Measurements from ENCODE around the gene PRIMA1.

Gene PRIMA1

GRCh38 chr14:93759719-93760307, 28.5 kb downstream of the PRIMA1 start:
- H3K4me3 ChIP-seq (ENCODE audit: insufficient read depth, low read depth, low read length): no peak overlapping the region
- 81 to 82% methylated on average over 15 of the region's 15 CpGs for WGBS, 2 experiments
- no peaks in the 10 kb centered on the region for H3K9me3 ChIP-seq (ENCODE audit: control insufficient read depth, low read length)
- H3K4me1 ChIP-seq (ENCODE audit: control insufficient read depth, insufficient read depth, low read length): peaks cover 16% of the 10 kb centered on the region
- H3K27me3 ChIP-seq (ENCODE audit: control insufficient read depth, insufficient read depth, low read length, poor library complexity, severe bottlenecking): no peaks in the 10 kb centered on the region
- H3K27ac ChIP-seq (ENCODE audit: insufficient read depth, low read depth, low read length, poor library complexity, severe bottlenecking): no peak overlapping the region
- H3K36me3 ChIP-seq (ENCODE audit: control insufficient read depth, insufficient read depth, low read length): no peaks in the 10 kb centered on the region

GRCh38 chr14:93757206-93757605, 31.1 kb downstream of the PRIMA1 start:
- WGBS, 2 experiments: 92 to 93% methylated on average over 12 of the region's 12 CpGs
- Histone ChIP-seq H3K4me3 (ENCODE audit: insufficient read depth, low read depth, low read length) (no peak overlapping the region), H3K27ac (ENCODE audit: insufficient read depth, low read depth, low read length, poor library complexity, severe bottlenecking) (no peak overlapping the region), H3K27me3 (ENCODE audit: control insufficient read depth, insufficient read depth, low read length, poor library complexity, severe bottlenecking) (no peaks in the 10 kb centered on the region), H3K36me3 (ENCODE audit: control insufficient read depth, insufficient read depth, low read length) (no peaks in the 10 kb centered on the region), H3K4me1 (ENCODE audit: control insufficient read depth, insufficient read depth, low read length) (peaks cover 7% of the 10 kb centered on the region), H3K9me3 (ENCODE audit: control insufficient read depth, low read length) (no peaks in the 10 kb centered on the region)

- 95 to 96% methylated on average over 8 of the region's 8 CpGs for WGBS, 2 experiments
- no peaks in the 10 kb centered on the region for H3K36me3 ChIP-seq (ENCODE audit: control insufficient read depth, insufficient read depth, low read length)
- peaks cover 12% of the 10 kb centered on the region for H3K4me1 ChIP-seq (ENCODE audit: control insufficient read depth, insufficient read depth, low read length)
- no peak overlapping the region for H3K4me3 ChIP-seq (ENCODE audit: insufficient read depth, low read depth, low read length)
- no peak overlapping the region for H3K27ac ChIP-seq (ENCODE audit: insufficient read depth, low read depth, low read length, poor library complexity, severe bottlenecking)
- H3K9me3 ChIP-seq (ENCODE audit: control insufficient read depth, low read length): no peaks in the 10 kb centered on the region
- H3K27me3 ChIP-seq (ENCODE audit: control insufficient read depth, insufficient read depth, low read length, poor library complexity, severe bottlenecking): no peaks in the 10 kb centered on the region
Observed at GRCh38 chr14:93753647-93754046, 34.6 kb downstream of the PRIMA1 start.

- Histone ChIP-seq H3K27ac (ENCODE audit: insufficient read depth, low read depth, low read length, poor library complexity, severe bottlenecking) (no peak overlapping the region), H3K27me3 (ENCODE audit: control insufficient read depth, insufficient read depth, low read length, poor library complexity, severe bottlenecking) (no peaks in the 10 kb centered on the region), H3K9me3 (ENCODE audit: control insufficient read depth, low read length) (no peaks in the 10 kb centered on the region), H3K36me3 (ENCODE audit: control insufficient read depth, insufficient read depth, low read length) (no peaks in the 10 kb centered on the region), H3K4me1 (ENCODE audit: control insufficient read depth, insufficient read depth, low read length) (peaks cover 16% of the 10 kb centered on the region), H3K4me3 (ENCODE audit: insufficient read depth, low read depth, low read length) (no peak overlapping the region)
- WGBS, 2 experiments: 93 to 95% methylated on average over 4 of the region's 4 CpGs
Observed at GRCh38 chr14:93752980-93753561, 35.2 kb downstream of the PRIMA1 start.

- Histone ChIP-seq H3K36me3 (ENCODE audit: control insufficient read depth, insufficient read depth, low read length) (no peaks in the 10 kb centered on the region), H3K9me3 (ENCODE audit: control insufficient read depth, low read length) (no peaks in the 10 kb centered on the region), H3K27me3 (ENCODE audit: control insufficient read depth, insufficient read depth, low read length, poor library complexity, severe bottlenecking) (no peaks in the 10 kb centered on the region), H3K27ac (ENCODE audit: insufficient read depth, low read depth, low read length, poor library complexity, severe bottlenecking) (no peak overlapping the region), H3K4me3 (ENCODE audit: insufficient read depth, low read depth, low read length) (no peak overlapping the region), H3K4me1 (ENCODE audit: control insufficient read depth, insufficient read depth, low read length) (peaks cover 20% of the 10 kb centered on the region)
- WGBS, 2 experiments: 88 to 90% methylated on average over 19 of the region's 19 CpGs
Observed at GRCh38 chr14:93751946-93752655, 36.2 kb downstream of the PRIMA1 start.

- Histone ChIP-seq H3K9me3 (ENCODE audit: control insufficient read depth, low read length) (no peaks in the 10 kb centered on the region), H3K27me3 (ENCODE audit: control insufficient read depth, insufficient read depth, low read length, poor library complexity, severe bottlenecking) (no peaks in the 10 kb centered on the region)
Observed at GRCh38 chr14:93749076-93749420, 39.2 kb downstream of the PRIMA1 start.

GRCh38 chr14:93748208-93749075, 39.8 kb downstream of the PRIMA1 start:
- Histone ChIP-seq H3K4me3 (ENCODE audit: insufficient read depth, low read depth, low read length) (no peak overlapping the region), H3K27ac (ENCODE audit: insufficient read depth, low read depth, low read length, poor library complexity, severe bottlenecking) (peak overlapping the region; percentile 22), H3K27me3 (ENCODE audit: control insufficient read depth, insufficient read depth, low read length, poor library complexity, severe bottlenecking) (no peaks in the 10 kb centered on the region), H3K9me3 (ENCODE audit: control insufficient read depth, low read length) (no peaks in the 10 kb centered on the region), H3K36me3 (ENCODE audit: control insufficient read depth, insufficient read depth, low read length) (no peaks in the 10 kb centered on the region), H3K4me1 (ENCODE audit: control insufficient read depth, insufficient read depth, low read length) (peaks cover 37% of the 10 kb centered on the region)
- WGBS, 2 experiments: 75 to 77% methylated on average over 25 of the region's 25 CpGs

More at GRCh38 chr14:93749076-93749420, 39.2 kb downstream of the PRIMA1 start:
- H3K4me3 ChIP-seq (ENCODE audit: insufficient read depth, low read depth, low read length): no peak overlapping the region
- peak overlapping the region; percentile 22 for H3K27ac ChIP-seq (ENCODE audit: insufficient read depth, low read depth, low read length, poor library complexity, severe bottlenecking)
- peaks cover 37% of the 10 kb centered on the region for H3K4me1 ChIP-seq (ENCODE audit: control insufficient read depth, insufficient read depth, low read length)
- 81 to 84% methylated on average over 8 of the region's 8 CpGs for WGBS, 2 experiments
- no peaks in the 10 kb centered on the region for H3K36me3 ChIP-seq (ENCODE audit: control insufficient read depth, insufficient read depth, low read length)

- Histone ChIP-seq H3K27me3 (ENCODE audit: control insufficient read depth, insufficient read depth, low read length, poor library complexity, severe bottlenecking) (no peaks in the 10 kb centered on the region), H3K27ac (ENCODE audit: insufficient read depth, low read depth, low read length, poor library complexity, severe bottlenecking) (no peak overlapping the region), H3K4me1 (ENCODE audit: control insufficient read depth, insufficient read depth, low read length) (peaks cover 37% of the 10 kb centered on the region), H3K36me3 (ENCODE audit: control insufficient read depth, insufficient read depth, low read length) (no peaks in the 10 kb centered on the region), H3K4me3 (ENCODE audit: insufficient read depth, low read depth, low read length) (no peak overlapping the region), H3K9me3 (ENCODE audit: control insufficient read depth, low read length) (no peaks in the 10 kb centered on the region)
- WGBS, 2 experiments: 94 to 97% methylated on average over 1 of the region's 1 CpG
Observed at GRCh38 chr14:93747560-93747959, 40.7 kb downstream of the PRIMA1 start.

- Histone ChIP-seq H3K27ac (ENCODE audit: insufficient read depth, low read depth, low read length, poor library complexity, severe bottlenecking) (no peak overlapping the region), H3K27me3 (ENCODE audit: control insufficient read depth, insufficient read depth, low read length, poor library complexity, severe bottlenecking) (no peaks in the 10 kb centered on the region), H3K4me1 (ENCODE audit: control insufficient read depth, insufficient read depth, low read length) (peaks cover 37% of the 10 kb centered on the region), H3K4me3 (ENCODE audit: insufficient read depth, low read depth, low read length) (no peak overlapping the region), H3K9me3 (ENCODE audit: control insufficient read depth, low read length) (no peaks in the 10 kb centered on the region), H3K36me3 (ENCODE audit: control insufficient read depth, insufficient read depth, low read length) (no peaks in the 10 kb centered on the region)
- WGBS, 2 experiments: 95 to 97% methylated on average over 15 of the region's 15 CpGs
Observed at GRCh38 chr14:93747102-93747501, 41.2 kb downstream of the PRIMA1 start.
